Erythroblast (primary cell): ENCODE data around the gene LY6G5B.

Experiments
- DNase-seq, 2 experiments: peaks; one replicate each; lab custom pipeline; 2025; lab: John Stamatoyannopoulos, UW
- GATA1 ChIP-seq: IDR thresholded peaks from 2 replicates; pipeline ENCODE4 v1.6.1; 2011; ENCODE audit warnings: low read depth, mild to moderate bottlenecking, control low read depth, low read length, moderate library complexity
- POLR2A ChIP-seq: IDR thresholded peaks from 2 replicates; pipeline ENCODE4 v1.6.1; 2011; ENCODE audit warnings: mild to moderate bottlenecking, low read length

Gene LY6G5B, protein sequence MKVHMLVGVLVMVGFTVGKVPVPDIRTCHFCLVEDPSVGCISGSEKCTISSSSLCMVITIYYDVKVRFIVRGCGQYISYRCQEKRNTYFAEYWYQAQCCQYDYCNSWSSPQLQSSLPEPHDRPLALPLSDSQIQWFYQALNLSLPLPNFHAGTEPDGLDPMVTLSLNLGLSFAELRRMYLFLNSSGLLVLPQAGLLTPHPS

DNA sequence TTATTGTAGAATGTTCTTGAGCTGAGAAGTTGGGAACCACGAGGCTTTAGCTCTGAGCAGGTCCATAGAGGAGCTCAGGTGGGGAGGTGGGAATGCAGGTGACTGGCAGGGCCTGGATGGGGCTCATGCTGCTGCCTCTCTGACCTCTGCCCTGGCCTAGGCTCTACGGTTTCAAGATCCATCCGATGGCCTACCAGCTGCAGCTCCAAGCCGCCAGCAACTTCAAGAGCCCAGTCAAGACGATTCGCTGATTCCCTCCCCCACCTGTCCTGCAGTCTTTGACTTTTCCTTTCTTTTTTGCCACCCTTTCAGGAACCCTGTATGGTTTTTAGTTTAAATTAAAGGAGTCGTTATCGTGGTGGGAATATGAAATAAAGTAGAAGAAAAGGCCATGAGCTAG is at the start of gene LY6G5B:
Gene LY6G5B (plus strand): TSS at position 301 of the 400 bp plus-strand sequence. CDS start 975 bp downstream, outside the sequence.
- no peak for DNase-seq
- TF ChIP-seq POLR2A (no peak), GATA1 (no peak)

GRCh38 chr6:31620586-31621319 is 49.0 kb upstream of the LY6G5B start, which contains the start of gene PRRC2A:
Gene PRRC2A, plus strand, starts transcription at chr6:31620715. Its CDS starts 2,075 bp downstream, at chr6:31622790.
- TF ChIP-seq POLR2A = no peak
- TF ChIP-seq GATA1 = no peak
- peak; percentile 92 to 93 for DNase-seq

DNA sequence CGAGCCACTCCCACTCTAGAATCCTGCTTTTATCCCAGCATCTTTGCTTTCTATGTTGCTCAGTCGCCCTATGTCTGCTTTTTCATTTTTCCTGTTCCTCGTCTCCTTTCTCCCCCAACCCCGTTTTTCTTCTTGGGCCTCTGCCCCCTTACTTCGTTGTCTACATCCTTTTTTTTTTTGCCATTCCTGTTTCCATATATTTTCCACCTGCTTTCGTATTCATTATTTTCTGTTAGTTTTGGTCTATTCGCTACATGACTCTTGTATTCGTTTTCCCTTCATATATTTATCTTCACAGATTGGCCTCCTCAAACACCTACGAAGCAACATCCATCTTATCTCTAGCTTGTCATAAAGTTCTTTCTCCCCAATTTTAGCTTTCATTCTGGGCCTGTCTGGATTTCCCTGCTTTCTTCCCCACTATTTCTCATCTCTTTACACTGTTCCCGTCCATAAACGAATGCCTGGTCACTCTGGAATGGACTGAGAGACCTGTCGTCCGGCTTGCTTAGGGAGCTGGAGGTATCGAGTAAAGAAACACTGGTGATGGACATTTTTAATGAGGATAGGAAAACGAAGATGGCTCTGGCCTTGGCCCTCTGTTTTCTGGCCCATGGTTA is 48.3 kb upstream of the LY6G5B start:
- peak; percentile 40 to 62 for DNase-seq
- TF ChIP-seq POLR2A (no peak), GATA1 (no peak)

GRCh38 chr6:31621991-31622390 is 47.8 kb upstream of the LY6G5B start:
- TF ChIP-seq GATA1 (no peak), POLR2A (no peak)
- DNase-seq = peak in 1 of 2 experiments; percentile 35

DNA sequence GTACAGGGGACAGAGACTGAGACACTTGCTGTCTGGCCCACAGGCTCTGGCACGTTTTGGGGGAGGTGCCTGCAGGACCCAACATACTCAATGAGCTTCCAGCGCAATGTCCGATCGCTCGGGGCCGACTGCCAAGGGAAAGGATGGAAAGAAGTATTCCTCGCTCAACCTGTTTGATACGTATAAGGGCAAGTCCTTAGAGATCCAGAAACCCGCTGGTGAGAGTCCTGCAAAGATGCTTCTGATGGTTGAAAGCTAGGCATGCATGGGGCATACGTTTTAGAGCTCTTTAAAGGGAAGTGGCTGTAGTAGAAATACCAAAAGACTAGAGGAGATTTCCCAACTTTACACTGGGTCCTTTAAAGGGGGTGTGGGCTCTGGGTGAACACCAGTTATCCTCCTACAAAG is 47.1 kb upstream of the LY6G5B start:
- TF ChIP-seq GATA1 (no peak), POLR2A (no peak)
- no peak for DNase-seq

DNA sequence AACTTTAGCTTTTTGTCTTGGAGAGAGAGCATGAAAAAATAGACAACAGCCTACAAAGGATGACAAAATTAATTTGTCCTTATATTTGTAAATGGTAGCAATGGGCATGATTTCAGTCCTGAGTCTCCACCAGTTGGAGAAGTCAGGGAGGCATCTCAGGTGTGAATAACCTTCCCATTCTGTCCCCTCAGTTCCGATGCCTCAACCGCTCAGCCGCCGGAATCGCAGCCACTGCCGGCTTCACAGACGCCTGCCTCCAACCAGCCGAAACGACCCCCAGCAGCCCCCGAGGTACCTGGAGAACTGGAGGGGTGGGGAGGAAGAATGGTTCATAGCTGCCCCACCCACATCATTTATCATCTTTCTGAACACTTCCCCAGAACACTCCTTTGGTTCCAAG is 45.7 kb upstream of the LY6G5B start:
- TF ChIP-seq GATA1 (no peak), POLR2A (no peak)
- no peak for DNase-seq

- no peak for DNase-seq
- TF ChIP-seq GATA1 (no peak), POLR2A (no peak)
Observed at GRCh38 chr6:31626952-31627351, 42.8 kb upstream of the LY6G5B start.

GRCh38 chr6:31627690-31628287 is 42.0 kb upstream of the LY6G5B start:
- TF ChIP-seq GATA1 (no peak), POLR2A (no peak)
- DNase-seq = no peak

GRCh38 chr6:31629014-31629413 is 40.8 kb upstream of the LY6G5B start:
- DNase-seq = no peak

DNA sequence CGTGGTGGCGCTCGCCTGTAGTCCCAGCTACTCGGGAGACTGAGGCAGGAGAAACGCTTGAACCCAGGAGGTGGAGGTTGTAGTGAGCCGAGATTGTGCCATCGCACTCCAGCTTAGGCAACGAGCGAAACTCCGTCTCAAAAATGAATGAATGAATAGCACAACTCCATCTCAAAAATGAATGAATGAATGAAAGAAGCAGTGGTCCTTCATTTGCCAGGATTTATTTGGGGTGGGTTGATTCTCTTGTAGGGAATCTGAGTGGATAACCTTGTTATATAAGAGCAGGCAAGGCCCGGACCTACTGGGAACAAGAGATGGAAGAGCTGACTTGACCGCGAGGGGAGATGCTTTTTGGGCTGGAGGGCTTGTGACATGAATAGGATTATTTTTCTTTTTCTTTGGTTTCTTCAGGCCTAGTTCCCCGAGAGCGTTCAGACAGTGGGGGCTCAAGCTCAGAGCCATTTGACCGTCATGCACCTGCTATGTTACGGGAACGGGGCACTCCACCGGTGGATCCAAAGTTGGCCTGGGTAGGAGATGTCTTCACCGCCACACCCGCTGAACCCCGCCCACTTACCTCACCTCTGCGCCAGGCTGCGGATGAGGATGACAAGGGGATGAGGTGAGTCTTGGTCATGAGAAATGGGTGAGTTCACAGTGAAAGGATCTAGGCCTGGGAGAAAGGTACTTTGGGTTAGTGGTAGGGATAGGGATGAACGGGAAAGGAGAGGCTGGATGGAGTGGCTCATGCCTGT is 39.4 kb upstream of the LY6G5B start:
- no peak for DNase-seq
- TF ChIP-seq GATA1 (no peak), POLR2A (no peak)

More at GRCh38 chr6:31629014-31629413, 40.8 kb upstream of the LY6G5B start:
- TF ChIP-seq POLR2A (no peak), GATA1 (no peak)

- TF ChIP-seq POLR2A = no peak
- TF ChIP-seq GATA1 = no peak
- no peak for DNase-seq
Observed at GRCh38 chr6:31631209-31631608, 38.6 kb upstream of the LY6G5B start.

GRCh38 chr6:31631681-31632278 is 38.0 kb upstream of the LY6G5B start:
- TF ChIP-seq POLR2A (no peak), GATA1 (no peak)

More at GRCh38 chr6:31631681-31632278, 38.0 kb upstream of the LY6G5B start:
- DNase-seq = no peak
